HG02870 (cell line): Measurements from ENCODE around the gene GALNTL6.
"Not testable (repeated sequence)": the region's sequence is repeated elsewhere in the genome, so short reads cannot be mapped to it uniquely, and the experiment has no call there.

Source experiments
- ATAC-seq: cut with Tn5 transposase; IDR thresholded peaks from one replicate; pipeline ENCODE4 v1.9.1; 2021; ENCODE audit warnings: mild to moderate bottlenecking, moderate library complexity; ENCODE audit not compliant: unreplicated experiment

Gene GALNTL6

DNA sequence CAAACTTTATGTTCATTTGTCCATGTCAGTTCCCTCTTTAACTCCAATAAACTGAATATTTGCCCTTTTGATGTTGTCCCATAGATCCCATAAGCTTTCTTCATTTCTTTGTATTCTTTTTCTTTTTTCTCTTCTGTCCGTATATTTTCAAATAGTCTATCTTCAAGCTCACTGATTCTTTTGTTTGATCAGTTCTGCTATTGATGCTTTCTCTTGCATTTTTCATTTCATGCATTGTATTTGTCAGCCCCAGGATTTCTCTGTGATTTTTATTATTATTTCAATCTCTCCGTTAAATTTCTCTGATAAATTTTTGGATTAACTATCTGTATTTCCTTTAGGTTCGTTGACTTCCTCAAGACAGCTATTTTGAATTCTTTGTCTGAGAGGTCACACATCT is 1082.5 kb downstream of the GALNTL6 start:
- ATAC-seq: no peak

DNA sequence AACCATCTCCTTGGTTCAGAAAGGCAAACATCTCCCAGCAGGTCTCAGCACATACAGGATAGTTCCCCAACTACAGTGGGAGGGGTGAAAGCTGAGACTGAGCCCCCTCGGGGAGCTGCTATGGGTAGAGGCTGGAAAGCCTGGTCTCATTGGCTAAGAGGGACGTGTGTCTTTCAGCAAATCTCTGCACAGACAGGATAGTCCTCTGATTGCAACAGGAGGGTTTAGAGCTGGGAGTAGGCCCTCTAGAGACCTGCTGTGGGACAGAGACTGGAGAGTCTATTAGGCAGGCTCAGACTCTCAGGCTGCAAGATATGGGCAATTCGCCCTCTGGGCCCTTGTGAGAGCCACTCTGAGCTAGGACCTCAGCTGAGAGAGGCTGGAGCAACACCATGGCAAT is 1083.8 kb downstream of the GALNTL6 start:
- ATAC-seq: no peak

DNA sequence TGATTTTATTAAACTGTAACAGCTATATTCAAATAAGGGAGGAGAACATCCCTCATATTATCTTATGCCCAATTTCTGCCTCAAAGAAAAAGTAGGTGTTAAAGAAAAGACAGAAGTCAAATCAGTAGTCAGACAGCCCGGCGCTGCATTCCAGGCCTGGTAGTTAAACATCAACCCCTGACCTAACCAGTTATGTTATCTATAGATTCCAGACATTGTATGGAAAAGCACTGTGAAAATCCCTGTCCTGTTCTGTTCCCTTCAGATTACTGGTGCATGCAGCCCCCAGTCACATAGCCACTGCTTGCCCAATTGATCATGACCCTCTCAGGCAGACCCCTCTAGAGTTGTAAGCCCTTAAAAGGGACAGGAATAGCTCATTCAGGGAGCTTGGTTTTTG is 1085.5 kb downstream of the GALNTL6 start:
- ATAC-seq: no peak

DNA sequence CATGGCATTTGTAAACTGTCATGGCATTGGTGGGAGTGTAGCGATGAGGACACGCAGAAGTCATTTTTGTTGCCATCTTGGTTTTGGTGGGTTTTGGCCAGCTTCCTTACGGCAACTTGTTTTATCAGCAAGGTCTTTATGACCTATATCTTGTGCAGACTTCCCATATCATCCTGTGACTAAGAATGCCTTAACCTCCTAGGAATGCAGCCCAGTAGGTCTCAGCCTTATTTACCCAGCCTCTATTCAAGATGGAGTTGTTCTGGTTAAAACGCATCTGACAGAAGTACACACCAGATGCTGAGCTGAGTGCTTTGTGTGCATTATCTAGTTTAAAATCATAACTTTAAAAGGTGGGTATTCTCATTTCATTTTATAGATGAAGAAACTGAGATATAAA is 1086.7 kb downstream of the GALNTL6 start:
- ATAC-seq: no peak

DNA sequence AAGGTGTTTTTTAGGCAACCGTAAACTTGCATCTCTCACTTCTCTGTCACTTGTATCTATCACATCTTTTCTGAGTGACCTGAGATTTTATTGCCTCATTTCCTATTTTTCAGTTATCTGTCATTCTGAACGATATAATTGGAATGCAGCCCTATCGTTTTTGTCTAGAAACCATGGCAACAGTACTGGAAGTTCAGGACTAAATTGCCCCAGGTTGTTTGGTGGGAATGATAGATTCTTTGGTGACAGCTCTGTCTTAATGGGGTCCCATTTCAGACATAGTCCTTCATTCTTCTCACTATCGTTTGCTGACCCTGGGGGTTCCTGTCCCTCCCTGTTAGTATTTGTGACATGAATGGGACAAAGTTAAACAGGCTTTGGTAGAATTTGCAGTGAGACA is 1087.7 kb downstream of the GALNTL6 start:
- ATAC-seq: no peak

DNA sequence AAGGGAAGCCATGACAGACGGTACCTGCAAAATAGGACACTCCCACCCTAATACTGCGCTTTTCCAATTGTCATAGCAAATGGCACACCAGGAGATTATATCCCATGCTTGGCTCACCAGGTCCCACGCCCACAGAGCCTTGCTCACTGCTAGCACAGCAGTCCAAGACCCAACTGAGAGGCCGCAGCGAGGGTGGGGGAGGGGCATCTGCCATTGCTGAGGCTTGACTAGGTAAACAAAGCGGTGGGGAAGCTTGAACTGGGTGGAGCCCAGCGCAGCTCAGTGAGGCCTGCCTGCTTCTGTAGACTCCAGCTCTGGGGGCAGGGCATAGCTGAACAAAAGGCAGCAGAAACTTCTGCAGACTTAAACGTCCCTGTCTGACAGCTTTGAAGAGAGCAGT is 1099.3 kb downstream of the GALNTL6 start:
- not testable (repeated sequence) for ATAC-seq

DNA sequence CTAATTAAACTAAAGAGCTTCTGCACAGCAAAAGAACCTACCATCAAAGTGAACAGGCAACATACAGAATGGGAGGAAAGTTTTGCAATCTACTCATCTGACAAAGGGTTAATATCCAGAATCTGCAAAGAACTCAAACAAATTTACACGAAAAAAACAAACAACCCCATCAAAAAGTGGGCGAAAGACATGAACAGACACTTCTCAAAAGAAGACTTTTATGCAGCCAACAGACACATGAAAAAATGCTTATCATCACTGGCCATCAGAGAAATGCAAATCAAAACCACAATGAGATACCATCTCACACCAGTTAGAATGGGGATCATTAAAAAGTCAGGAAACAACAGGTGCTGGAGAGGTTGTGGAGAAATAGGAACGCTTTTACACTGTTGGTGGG is 1104.2 kb downstream of the GALNTL6 start:
- ATAC-seq: not testable (repeated sequence)

DNA sequence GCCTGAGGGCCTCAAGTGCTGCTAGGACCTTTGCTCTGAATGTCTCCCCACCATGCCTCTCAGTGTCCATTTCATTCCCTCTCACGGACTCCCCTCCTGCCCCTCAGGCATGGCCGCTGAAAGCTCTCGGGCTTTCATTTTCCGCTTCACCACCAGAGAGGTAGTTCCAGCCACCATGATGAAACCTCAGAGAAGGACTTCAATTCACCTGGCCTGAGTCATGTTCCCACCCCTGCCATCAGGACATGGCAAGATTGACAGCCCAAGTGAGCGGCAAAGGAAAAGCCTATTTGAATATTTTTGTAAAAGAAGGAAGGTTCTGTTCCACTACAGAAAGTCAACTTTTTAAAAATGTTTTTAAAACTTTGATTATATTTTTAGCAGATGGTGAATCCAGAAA is 1106.1 kb downstream of the GALNTL6 start:
- ATAC-seq: no peak

DNA sequence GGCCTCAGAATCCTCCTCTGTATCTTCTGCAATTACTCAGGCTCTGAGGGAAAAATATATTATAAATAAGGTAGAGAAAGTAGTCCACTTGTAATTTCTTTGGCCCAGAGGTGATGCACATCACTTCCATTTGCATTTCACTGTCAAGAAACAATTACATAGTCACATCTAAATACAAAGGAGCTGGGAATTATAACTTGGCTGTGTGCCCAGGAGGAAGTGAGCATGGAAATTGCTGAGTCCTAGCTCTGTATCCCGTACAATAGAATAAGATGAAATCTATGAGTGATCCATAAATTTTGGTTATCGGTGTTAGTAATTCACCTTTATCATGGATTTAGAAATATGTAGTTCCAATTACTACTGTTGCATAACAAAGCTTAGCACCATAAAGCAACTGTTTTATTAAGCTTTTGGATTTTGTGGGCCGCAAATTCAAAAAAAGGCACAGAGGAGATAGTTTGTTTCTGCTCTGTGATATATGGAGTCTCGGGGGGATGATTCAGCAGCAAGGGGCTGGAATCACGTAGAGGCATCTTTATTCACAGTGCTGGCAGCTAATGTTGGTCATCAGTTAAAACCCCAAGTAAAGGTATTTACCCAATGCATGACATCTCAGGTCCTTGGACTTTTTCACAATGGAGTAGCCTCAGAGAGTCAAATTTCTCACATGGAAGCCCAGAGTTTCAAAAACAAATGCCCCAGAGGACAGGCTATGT is 1114.1 kb downstream of the GALNTL6 start:
- no peak for ATAC-seq

DNA sequence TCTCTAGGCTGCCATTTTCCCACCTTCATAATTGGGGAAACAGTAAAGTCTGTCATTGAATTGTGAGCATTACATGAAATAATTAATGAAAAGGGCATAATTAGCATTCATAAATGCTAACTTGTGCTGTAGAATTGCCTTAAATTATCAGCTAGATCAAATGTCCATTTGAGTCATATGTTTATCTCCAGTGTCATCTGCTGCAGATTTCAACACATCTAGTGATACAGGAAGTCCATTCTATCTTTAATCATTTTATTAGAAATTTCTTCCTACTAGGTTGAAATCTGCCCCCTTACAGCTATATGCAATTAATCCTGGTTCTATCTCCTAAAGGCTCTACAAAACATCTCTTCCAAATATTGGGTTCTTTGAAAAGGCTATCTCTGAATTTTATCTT is 1115.1 kb downstream of the GALNTL6 start:
- ATAC-seq: no peak

DNA sequence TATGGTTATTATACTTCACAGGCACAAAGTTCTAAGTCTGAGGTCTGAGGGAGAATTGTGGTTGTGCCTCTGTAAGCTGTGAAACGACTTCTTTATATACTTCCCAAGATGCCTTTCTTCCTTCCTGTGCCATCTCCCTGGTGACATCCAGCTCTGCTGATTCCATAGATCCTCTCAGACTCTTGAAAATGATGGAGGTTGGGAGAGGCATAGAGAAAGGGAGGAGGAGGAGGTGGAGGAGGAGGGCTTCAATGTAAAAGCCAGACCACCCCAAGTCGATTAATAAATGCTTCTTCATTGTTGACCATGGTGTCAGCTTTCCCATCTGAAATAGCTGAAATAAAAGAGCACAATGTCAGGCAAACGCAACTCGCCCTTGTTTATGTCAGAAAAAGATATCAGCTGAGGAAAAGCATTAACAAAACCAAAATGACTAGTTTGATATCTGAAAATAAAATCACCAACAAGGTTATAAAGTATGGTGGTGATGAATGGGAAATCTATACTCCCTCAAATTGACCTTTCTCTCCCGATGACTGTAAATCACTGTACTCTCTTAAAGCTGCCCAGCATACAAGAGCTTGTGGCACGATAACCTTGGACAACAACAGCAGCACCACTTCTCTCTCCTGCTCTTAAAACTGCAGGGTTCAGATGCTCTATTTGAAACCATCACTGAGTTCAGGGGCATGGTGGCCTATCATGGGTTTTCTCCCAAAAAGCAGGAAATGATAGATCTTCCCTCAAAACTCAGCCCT is 1125.0 kb downstream of the GALNTL6 start:
- no peak for ATAC-seq

DNA sequence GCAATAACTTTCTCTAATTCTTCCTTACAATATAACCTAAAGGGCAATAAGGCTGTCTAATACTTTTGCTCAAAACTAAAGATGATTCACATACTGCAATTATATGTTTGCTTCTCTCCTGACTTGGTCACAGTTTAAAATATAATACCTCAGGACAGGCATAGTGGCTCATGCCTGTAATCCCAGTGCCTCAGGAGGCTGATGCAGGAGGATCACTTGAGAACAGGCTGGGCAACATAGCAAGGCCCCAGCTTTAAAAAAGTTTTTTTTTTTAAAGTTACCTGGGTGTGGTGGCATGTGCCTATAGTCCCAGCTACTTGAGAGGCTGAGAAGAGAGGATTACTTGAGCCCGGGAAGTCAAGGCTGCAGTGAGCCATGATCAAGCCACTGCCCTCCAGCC is 1125.7 kb downstream of the GALNTL6 start:
- no peak for ATAC-seq

DNA sequence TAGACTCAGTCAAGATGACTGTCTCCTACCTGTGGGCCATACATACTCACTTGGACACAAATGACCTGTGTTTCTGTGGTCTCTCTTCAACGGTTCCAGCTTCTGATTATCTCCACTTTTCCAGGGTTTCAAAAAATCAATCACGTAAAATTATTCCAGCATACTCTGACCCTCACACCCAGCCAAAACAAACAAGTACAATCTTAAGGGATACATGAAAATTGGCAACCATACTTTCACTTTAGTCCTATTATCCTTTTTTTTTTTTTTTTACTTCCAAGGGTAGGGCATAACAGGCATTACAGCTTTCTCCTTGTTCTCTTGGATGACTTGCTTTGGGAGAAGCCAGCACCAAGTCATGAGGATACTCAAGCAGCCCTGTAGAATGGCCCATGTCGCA is 1129.6 kb downstream of the GALNTL6 start:
- ATAC-seq: no peak

DNA sequence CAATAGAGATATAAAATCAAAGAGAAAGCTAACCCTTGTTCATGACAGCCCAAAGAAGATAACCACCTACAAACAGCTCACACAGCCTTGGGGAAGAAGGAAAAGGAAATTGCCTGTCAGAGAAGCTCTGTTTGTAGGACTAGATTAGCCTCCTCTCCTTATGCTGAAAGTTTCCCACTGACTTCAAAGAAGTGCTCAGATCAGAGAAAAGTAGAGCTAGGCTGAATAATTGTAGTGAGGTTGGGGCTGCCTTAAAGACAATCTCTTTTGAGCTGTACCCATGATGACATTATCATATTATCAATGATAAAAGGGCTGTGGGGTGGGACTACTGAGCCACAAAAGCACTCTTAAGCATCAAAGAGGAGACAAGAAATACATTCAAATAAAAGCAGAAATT is 1132.4 kb downstream of the GALNTL6 start:
- no peak for ATAC-seq

DNA sequence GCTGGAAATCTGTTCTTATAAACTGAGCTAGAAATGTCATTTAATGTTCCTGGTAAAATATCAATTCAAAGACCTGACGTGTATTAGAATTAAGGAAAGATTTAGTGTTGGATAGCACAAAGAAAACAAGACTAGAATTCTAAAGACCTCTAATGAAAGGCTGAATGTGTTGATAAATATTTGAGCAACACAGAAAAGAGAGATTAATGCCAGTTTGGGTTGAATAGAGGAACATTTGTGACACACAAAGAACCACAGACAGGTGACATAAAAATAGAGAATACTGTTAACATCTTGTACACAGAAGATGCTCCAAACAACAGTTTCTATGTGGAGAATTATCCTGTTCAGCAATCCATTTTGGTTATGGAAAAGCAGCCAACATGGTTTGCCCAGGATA is 1133.3 kb downstream of the GALNTL6 start:
- no peak for ATAC-seq

DNA sequence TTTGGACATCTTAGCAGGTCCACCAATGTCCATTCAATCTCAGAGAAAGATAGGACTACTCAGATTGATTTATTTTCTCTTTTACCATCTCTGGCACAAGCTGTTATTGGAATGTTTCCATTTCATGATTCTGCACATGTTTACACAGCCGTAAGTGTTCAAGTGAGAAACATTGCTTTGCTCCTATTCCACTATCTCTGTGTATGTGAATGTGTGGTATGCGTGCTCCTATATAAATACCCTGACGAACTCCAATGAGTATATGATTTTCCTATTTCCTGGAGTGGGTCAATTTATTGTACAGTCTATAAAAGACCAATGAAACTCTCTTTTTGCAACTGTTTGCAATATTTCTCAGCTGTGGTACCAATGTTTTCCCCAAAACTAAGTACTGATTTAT is 1134.4 kb downstream of the GALNTL6 start:
- ATAC-seq: no peak

DNA sequence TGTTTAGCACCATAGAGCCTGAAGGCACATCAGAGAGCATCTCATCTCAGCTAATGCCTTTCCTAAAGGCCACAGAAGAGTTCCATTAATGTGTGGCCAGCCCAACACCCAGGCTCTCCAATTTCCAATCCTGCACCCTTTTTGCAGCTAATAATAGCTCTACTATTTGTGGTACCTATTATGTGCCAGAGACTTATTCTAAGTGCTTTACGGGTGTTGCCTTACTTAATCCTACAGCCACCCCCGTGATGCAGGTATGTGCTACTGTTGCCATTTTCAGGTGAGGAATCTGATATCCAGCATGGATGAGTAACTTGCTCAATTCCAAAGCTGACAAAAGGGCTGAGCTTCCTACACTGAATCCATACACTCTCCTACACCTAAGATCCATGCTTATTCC is 1137.8 kb downstream of the GALNTL6 start:
- no peak for ATAC-seq

DNA sequence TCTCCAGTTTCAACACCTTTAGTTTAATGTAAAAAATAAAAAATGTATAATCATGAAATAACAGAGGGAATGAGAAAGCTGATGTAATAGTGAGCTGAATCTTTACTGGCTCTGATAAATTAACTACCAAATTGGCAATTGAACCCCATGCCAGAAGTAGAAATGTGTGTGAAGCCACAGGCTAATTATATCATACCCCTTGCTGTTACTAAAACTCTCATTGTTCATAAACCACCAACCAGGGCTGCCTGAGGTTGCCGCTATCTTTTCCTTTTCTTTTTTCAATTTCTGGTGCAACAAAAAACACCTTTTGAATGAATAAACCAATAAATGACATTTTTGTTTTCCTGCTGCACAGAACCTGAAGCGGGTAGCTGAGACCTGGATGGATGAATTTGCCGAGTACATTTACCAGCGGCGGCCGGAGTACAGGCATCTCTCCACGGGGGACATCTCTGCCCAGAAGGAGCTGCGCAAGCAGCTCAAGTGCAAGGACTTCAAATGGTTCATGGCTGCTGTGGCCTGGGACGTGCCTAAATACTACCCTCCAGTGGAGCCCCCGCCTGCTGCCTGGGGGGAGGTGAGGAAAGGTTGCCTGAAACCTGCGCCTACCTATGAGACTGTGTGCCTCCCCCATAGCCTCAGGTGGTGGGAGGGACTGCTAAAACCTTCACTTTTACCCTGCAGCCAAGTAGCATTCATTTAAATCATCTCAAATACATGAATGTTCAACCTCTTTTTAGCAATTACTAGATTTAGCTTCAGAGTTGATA is 1138.7 kb downstream of the GALNTL6 start:
- ATAC-seq: no peak

DNA sequence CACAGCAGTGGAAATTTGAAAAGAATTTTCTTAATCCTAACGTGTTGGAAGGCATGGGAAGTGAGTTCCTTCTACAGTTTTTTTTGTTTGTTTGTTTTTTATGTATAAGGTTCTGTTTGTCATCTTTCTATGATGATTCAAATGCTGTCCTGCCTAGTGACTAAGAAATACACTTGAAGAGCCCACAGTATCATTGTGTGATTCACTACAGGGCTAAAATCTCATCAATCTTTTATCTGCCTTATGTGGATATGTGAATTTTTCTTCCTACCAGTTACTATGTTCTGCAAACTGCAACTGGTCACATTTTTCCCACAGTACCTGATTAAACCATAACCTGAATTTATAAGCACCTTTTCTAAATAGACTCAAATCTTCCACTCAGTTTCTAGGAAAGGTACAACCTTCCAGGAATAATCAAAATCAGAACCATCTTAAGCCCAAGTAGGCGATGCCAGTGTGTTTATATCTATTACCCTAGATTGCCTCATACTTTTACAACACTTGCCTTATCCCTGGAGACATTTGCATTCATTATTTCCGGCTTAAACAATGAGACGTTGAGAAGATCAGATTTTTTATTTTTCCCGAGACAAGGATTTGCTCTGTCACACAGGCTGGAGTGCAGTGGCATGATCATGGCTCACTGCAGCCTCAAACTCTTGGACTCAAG is 1140.8 kb downstream of the GALNTL6 start:
- ATAC-seq: no peak

DNA sequence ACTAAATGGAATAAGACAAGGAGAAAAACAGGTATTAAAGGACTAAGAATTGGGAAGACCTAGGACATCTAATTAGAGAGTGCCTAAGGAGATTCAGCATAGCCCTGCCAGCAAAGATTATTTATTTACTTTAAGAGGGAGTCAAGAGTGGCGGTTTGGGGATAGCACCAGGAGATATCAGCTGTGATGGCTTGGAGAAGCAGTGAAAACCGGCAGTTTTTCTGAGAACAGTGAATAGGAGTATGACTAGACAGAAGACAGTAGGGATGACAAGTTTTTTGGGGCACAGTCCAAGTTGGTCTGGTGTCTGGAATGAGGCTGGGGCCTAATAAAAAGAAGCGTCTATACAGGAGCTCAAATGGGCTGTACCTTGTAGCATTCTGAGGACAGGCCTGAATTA is 1143.1 kb downstream of the GALNTL6 start:
- ATAC-seq: not testable (repeated sequence)

DNA sequence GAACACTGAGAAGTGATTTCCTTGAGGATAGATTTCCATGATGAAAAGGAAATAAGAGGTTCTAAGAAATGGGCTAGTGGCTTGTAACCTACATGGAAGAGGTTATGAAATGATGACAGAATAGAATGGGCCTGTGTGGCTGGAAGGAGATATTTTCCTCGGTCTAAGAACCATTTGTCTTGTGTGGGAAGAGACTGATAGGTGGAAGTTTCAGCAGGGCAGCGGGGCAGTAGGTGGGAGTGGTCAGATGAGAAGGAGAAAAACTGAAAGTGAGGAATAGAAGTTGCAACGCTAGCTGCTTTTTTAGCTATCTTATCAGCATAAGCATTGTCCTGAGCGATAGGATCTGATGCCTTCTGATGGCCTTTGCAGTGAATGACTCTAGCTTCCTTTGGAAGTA is 1144.0 kb downstream of the GALNTL6 start:
- no peak for ATAC-seq
